Kidney (tissue), 14 donors: ENCODE data around the gene OPTN. TPM values are rescaled to one million over a fixed set of nuclear protein-coding genes. Genes with fewer than 3 reads are reported as not detected.
"Not testable (repeated sequence)": the region's sequence is repeated elsewhere in the genome, so short reads cannot be mapped to it uniquely, and the experiment has no call there.

ENCODE experiments used
- DNase-seq, 5 donors: peaks; one replicate each; pipeline ENCODE4 v3.0.0-alpha.2; 2013 to 2020
- FAIRE-seq: peaks from 2 replicates; lab custom pipeline; 2012; peaks lifted over from hg19 to GRCh38; lab: Jason Lieb, UNC
- H3K27ac ChIP-seq, 2 donors: one replicate each; pipeline ENCODE4 v1.7.0; 2013; ENCODE audit warnings: low read depth in 2 of 2, low read length in 2 of 2, inconsistent platforms in 1 of 2
- H3K27me3 ChIP-seq: one replicate; pipeline ENCODE4 v1.7.1; 2013; ENCODE audit warnings: low read length, inconsistent platforms; ENCODE audit not compliant: control insufficient read depth, insufficient read depth
- H3K36me3 ChIP-seq, 3 donors: one replicate each; pipeline versions ENCODE4 v1.7.0 to v1.7.1; 2013; ENCODE audit warnings: low read length in 3 of 3, control low read depth in 1 of 3, inconsistent platforms in 1 of 3; ENCODE audit not compliant: insufficient read depth in 3 of 3, control insufficient read depth in 2 of 3
- H3K4me1 ChIP-seq, 3 donors: one replicate each; pipeline versions ENCODE4 v1.7.0 to v1.7.1; 2013; ENCODE audit warnings: low read length in 3 of 3, inconsistent platforms in 1 of 3, low read depth in 1 of 3; ENCODE audit not compliant: control insufficient read depth in 2 of 3, insufficient read depth in 2 of 3
- H3K4me3 ChIP-seq, 3 donors: one replicate each; pipeline versions ENCODE4 v1.7.0 to v1.8.1; 2013; ENCODE audit warnings: low read length in 3 of 3, control low read depth in 1 of 3, inconsistent platforms in 1 of 3
- H3K9ac ChIP-seq, 3 donors: one replicate each; pipeline versions ENCODE4 v1.7.0 to v1.7.1; 2013; ENCODE audit warnings: low read length in 3 of 3, control low read depth in 1 of 3, inconsistent platforms in 1 of 3
- H3K9me3 ChIP-seq, 3 donors: one replicate each; pipeline versions ENCODE4 v1.7.0 to v1.7.1; 2013; ENCODE audit warnings: low read length in 3 of 3, control low read depth in 1 of 3, inconsistent platforms in 1 of 3; ENCODE audit not compliant: control insufficient read depth in 2 of 3, insufficient read depth in 1 of 3
- intact Hi-C: fragments of 100-400 bp; cut with DNase I; formaldehyde crosslinking; loops from one replicate; pipeline ENCODE4 v1.11.1; 2022
- polyA plus RNA-seq: library from polyadenylated mRNA; stranded (reverse); fragments of 350-450 nt; fragmentation: Illumina TruSeq; extraction: RNeasy Lipid Tissue Mini Kit (QIAGEN cat#74804); gene quantifications from one replicate; pipeline ENCODE4 v1.2.3, GENCODE V29; 2014; ENCODE audit warnings: low read depth, low replicate concordance; ENCODE audit not compliant: insufficient read depth
- total RNA-seq: library from RNA; stranded (reverse); fragmentation: NEBNext Ultra II Directional; extraction: Animal tissue kit (Norgen Biotek cat#: 25700); gene quantifications from one replicate; pipeline ENCODE4 v1.2.1, GENCODE V29; 2021
- TF ChIP-seq, protein P1 (sequence below): IDR thresholded peaks from 3 replicates; pipeline ENCODE4 v1.5.1; 2012; ENCODE audit warnings: mild to moderate bottlenecking, moderate library complexity, borderline replicate concordance; ENCODE audit not compliant: insufficient read depth; ENCODE audit errors: extremely low read depth
- donor health status: control.
- donor health status: control.
- donor health status: control.
- donor health status: control.
- donor health status: control.
- donor health status: DM: yes; HTN: yes; CAD: no.
- donor health status: Normal renal cell carcinoma (clear cell type).

Gene OPTN
- total and polyA plus RNA-seq, 2 donors from 2014 or later = 55.0 to 76.9 TPM

- Histone ChIP-seq H3K27ac (no peak overlapping the region), H3K4me3 (no peak overlapping the region), H3K36me3 (no peaks in the 10 kb centered on the region), H3K4me1 (no peaks in the 10 kb centered on the region), H3K27me3 (no peaks in the 10 kb centered on the region), H3K9me3 (no peaks in the 10 kb centered on the region), H3K9ac (no peak overlapping the region)
- intact Hi-C loops = no loop called here
- DNase-seq (peak in 1 of 5 donors; percentile 22), FAIRE-seq (no peak)
- TF ChIP-seq, protein P1, sequence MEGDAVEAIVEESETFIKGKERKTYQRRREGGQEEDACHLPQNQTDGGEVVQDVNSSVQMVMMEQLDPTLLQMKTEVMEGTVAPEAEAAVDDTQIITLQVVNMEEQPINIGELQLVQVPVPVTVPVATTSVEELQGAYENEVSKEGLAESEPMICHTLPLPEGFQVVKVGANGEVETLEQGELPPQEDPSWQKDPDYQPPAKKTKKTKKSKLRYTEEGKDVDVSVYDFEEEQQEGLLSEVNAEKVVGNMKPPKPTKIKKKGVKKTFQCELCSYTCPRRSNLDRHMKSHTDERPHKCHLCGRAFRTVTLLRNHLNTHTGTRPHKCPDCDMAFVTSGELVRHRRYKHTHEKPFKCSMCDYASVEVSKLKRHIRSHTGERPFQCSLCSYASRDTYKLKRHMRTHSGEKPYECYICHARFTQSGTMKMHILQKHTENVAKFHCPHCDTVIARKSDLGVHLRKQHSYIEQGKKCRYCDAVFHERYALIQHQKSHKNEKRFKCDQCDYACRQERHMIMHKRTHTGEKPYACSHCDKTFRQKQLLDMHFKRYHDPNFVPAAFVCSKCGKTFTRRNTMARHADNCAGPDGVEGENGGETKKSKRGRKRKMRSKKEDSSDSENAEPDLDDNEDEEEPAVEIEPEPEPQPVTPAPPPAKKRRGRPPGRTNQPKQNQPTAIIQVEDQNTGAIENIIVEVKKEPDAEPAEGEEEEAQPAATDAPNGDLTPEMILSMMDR = no peak
Observed at GRCh38 chr10:13152296-13152695, 52.3 kb downstream of the OPTN start.

DNA sequence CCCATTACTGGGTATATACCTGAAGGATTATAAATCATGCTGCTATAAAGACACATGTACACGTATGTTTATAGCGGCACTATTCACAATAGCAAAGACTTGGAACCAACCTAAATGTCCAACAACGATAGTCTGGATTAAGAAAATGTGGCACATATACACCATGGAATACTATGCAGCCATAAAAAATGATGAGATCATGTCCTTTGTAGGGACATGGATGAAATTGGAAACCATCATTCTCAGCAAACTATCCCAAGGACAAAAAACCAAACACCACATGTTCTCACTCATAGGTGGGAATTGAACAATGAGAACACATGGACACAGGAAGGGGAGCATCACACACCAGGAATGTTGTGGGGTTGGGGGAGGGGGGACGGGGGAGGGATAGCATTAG lies 55.9 kb downstream of the OPTN start:
- H3K9me3 ChIP-seq, H3K4me1 ChIP-seq, intact Hi-C loops, H3K4me3 ChIP-seq, FAIRE-seq, H3K9ac ChIP-seq, H3K27ac ChIP-seq, H3K27me3 ChIP-seq, H3K36me3 ChIP-seq, DNase-seq: not testable (repeated sequence)

- FAIRE-seq (no peak), DNase-seq (peak in 4 of 5 donors; percentile 16 to 73 (median 34))
- Histone ChIP-seq H3K4me1 (peaks cover 0 to 3% (median 0%) of the 10 kb centered on the region in 3 donors), H3K36me3 (no peaks in the 10 kb centered on the region), H3K27ac (no peak overlapping the region), H3K9ac (no peak overlapping the region), H3K27me3 (no peaks in the 10 kb centered on the region), H3K4me3 (peak overlapping the region; percentile 32 to 48 (median 39)), H3K9me3 (no peaks in the 10 kb centered on the region)
- intact Hi-C loops = no loop called here
- TF ChIP-seq, protein P1 = no peak
Observed at GRCh38 chr10:13158401-13158800, 58.4 kb downstream of the OPTN start.

DNA sequence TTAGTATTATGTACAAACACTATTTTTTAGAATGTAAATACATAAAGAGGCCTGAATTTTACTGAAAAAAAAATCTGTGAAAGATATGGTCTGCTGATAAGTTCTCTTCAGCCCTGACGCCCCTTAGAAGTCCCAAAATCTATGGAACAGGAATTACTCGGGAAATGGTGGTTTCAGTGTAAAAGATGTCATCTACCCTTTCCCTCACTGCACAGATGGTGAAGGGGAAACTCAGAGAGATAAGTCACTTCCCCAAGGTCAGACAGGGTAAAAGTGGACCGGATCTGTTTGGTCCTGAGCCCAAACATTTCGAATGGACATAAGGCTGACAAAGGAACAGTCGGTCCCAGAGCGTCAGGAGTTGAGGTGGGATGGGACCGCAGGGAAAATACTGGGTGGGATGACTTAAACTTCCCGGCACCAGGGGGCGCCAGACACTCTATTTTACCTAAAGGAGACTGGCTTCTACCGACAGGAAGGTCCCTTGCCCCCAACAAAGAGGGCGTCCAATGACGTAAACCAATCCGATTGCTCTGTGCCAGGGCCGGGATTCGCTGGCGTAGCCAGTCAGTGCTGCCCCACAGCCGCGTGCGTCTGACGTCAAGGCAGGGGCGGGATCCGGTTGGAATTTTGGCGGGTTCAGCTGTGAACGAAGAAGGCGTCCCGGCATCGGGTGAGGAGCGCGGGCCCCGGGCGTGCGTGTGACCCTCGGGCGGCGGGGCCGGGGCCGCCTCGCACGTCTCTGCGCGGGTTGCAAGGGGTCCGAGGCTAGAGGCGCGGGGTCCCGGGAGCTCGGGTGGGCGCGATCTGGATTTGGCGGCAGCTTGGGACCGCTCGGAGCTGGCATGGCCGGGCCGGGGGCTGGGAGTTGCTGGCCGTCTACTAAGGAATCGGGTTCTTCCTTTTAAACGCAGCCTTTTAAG lies 61.2 kb downstream of the OPTN start, which contains the start of gene MCM10:
Gene MCM10, plus strand, starts transcription at position 625 of the 923 bp plus-strand sequence. CDS start 2,645 bp downstream, outside the sequence.
- intact Hi-C loops = no loop called here
- Histone ChIP-seq H3K4me3 (peak within 1 kb of the TSS; percentile 52 to 78 (median 53)), H3K9ac (peak within 1 kb of the TSS in 2 of 3 donors; percentile 43 to 59), H3K36me3 (no peaks in the 10 kb centered on the region), H3K9me3 (no peaks in the 10 kb centered on the region), H3K4me1 (peaks cover 0 to 3% (median 0%) of the 10 kb centered on the region in 3 donors), H3K27ac (no peak within 1 kb of the TSS), H3K27me3 (no peaks in the 10 kb centered on the region)
- DNase-seq = peak; percentile 99 to 100 (median 99)
- TF ChIP-seq, protein P1 = peak; percentile 82
- peak; percentile 96 for FAIRE-seq
